GM18520 (cell line): ENCODE data around the gene GOLGA8F.
"Not testable (repeated sequence)": the region's sequence is repeated elsewhere in the genome, so short reads cannot be mapped to it uniquely, and the experiment has no call there.

Source experiments
- ATAC-seq: cut with Tn5 transposase; IDR thresholded peaks from one replicate; pipeline ENCODE4 v1.9.1; 2021; ENCODE audit not compliant: unreplicated experiment

The GOLGA8F gene

GRCh38 chr15:28378364-28378763, at the start of gene GOLGA8F:
TSS of gene GOLGA8F (plus strand) at chr15:28378664. CDS start at chr15:28378762, 98 bp downstream.
- not testable (repeated sequence) for ATAC-seq

- ATAC-seq = not testable (repeated sequence)
Measured at GRCh38 chr15:28357984-28358383, 20.5 kb upstream of the GOLGA8F start, which contains the start of gene GOLGA6L24. TSS of gene GOLGA6L24 (minus strand) at chr15:28358084. CDS start at chr15:28358023, 61 bp downstream.

DNA sequence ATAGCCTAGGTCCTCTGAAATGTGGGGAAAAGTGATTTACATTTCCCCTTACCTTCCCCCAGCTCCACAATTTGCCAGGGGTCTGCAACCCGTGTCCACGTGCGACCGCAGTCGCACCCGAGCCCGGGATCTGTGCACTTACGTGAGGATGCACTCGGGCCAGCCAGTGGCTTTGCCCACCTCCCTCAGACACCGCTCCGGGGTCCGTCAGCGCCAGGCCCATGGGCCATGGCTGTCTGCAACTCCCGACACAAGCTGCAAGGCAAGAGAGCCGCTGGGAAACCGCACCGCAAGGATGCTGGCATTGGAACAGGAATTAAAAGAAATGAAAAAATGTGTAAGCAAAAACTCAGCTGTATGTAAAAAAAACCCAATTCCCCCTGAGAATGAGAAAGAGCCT, 13.0 kb upstream of the GOLGA8F start:
- ATAC-seq = not testable (repeated sequence)

DNA sequence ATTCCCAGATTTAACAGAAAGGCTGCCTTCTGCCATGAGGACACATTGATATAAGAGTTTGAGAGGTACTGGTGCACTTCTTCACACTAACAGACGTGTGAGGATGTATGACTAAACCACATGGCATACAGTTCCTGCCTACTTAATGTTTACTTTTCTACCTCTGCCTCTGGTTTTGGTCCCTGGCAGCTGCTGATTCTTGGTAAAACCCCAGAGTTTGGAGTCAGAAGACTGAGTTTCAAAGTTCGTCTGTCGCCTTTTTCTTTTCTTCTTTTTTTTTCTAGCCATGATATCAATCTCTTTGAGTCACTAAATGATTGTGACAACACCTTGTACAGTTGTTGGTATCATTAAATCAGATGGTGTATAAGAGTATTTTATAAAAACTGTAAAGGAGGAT, 1.6 kb downstream of the GOLGA8F start:
- not testable (repeated sequence) for ATAC-seq

DNA sequence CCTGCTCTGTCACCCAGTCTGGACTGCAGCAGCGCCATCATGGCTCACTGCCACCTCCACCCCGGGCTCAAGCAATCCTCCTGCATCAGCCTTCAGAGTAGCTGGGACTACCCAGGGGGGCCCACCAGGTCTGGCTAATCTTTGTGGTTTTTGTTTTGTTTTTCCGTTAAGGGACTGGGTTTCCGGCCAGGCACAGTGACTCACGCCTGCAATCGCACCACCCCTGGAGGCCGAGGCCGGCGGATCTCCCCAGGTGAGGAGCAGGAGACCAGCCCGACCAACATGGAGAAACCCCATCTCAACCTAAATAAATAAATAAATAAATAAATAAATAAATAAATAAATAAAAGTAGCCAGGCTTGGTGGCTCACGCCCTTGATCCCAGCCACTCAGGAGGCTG, 17.6 kb downstream of the GOLGA8F start:
- ATAC-seq = not testable (repeated sequence)

GRCh38 chr15:28402774-28403435, 24.4 kb downstream of the GOLGA8F start:
- ATAC-seq = not testable (repeated sequence)

DNA sequence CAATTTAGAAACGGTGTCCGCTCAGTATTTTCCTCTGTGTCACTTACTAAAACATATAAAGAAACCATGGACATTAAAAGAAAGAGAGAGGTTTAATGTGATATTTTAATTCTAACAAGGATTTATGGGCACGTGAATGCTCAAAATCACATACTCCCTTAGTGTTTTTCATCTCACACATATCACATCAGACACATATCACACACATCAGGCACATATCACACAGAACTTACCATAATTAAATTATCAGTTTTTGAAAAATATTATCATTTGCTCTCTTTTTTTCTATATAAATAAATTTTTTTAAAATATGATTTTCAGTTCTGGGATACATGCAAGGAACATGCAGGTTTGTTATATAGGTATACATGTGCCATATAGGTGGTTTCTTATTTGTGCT, 42.0 kb downstream of the GOLGA8F start:
- not testable (repeated sequence) for ATAC-seq

DNA sequence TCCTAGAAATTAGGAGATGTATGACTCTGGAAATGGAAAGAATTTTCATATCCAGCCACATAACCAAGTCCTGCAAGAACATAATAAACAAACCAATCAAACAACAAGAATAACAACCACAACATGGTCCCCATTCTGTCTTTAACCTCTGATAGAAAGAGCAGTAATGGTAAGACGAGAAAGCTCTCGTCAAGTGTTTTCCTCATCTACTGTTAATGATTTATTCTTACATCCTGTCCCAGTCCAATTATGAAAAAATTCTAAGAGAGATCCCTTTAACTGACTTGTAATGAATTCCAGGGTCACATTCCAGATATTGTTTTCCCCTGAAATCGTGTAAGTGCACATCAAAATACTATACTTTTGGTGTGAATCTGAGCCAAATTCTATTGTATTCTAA, 57.1 kb downstream of the GOLGA8F start:
- not testable (repeated sequence) for ATAC-seq
